HEK293 (cell line): Measurements from ENCODE around the gene PAX7.

Source experiments
- ZFP41 ChIP-seq: fragments of 450-650 bp; formaldehyde crosslinking; IDR thresholded peaks from 2 replicates; pipeline ENCODE4 v1.5.1; 2016; ENCODE audit warnings: missing biosample characterization, missing genetic modification characterization, borderline replicate concordance
- ZNF677 ChIP-seq: fragments of 450-650 bp; IDR thresholded peaks from 2 replicates; pipeline ENCODE4 v1.5.0; 2018; ENCODE audit warnings: missing biosample characterization, mild to moderate bottlenecking, missing genetic modification characterization, moderate library complexity
- ZNF707 ChIP-seq: fragments of 450-650 bp; formaldehyde crosslinking; IDR thresholded peaks from 2 replicates; pipeline ENCODE4 v1.5.1; 2016; ENCODE audit warnings: missing biosample characterization, missing genetic modification characterization
- ZNF76 ChIP-seq: fragments of 450-650 bp; formaldehyde crosslinking; IDR thresholded peaks from 2 replicates; pipeline ENCODE4; 2016; ENCODE audit warnings: low read depth, missing biosample characterization, missing genetic modification characterization, borderline replicate concordance
- ZNF777 ChIP-seq: fragments of 450-650 bp; formaldehyde crosslinking; IDR thresholded peaks from 2 replicates; pipeline ENCODE4 v1.5.1; 2017; ENCODE audit warnings: missing biosample characterization, missing genetic modification characterization, borderline replicate concordance
- TF ChIP-seq, protein P1 (sequence below): fragments of 450-650 bp; formaldehyde crosslinking; optimal IDR thresholded peaks from 2 replicates; pipeline ENCODE3; 2016; ENCODE audit warnings: missing biosample characterization, mild to moderate bottlenecking, missing genetic modification characterization
- TF ChIP-seq, protein P2 (sequence below): fragments of 450-650 bp; formaldehyde crosslinking; IDR thresholded peaks from 2 replicates; pipeline ENCODE4 v1.5.1; 2016; ENCODE audit warnings: missing biosample characterization, missing genetic modification characterization
- TF ChIP-seq, protein P3 (sequence below): fragments of 450-650 bp; formaldehyde crosslinking; IDR thresholded peaks from 2 replicates; pipeline ENCODE4 v1.5.1; 2017; ENCODE audit warnings: missing biosample characterization, missing genetic modification characterization
- TF ChIP-seq, protein P4 (sequence below): sonication (generic); formaldehyde crosslinking; IDR thresholded peaks from 2 replicates; pipeline ENCODE4 v1.8.1; 2022; ENCODE audit warnings: mild to moderate bottlenecking, moderate library complexity, missing genetic modification reagents

DNA sequence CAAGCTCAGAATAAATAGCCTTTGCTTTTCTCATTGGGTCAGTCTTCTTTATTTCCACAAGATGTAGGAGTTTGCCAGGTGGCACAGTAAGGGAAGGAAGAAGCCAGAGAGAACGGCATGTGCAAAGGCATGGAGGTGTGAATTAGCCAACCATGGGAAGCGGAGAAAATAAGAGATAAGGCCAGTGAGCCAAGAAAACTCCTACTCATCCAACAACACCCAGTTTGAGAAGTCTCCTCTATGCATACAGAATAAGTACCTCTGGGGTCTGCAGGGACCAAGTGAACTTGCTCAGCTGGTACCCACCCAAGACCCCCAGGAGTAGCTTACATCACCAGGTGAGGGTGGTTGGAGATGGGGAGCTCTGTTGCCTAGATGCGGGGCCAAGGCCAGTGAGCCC lies 162.1 kb downstream of the PAX7 start:
- TF ChIP-seq ZNF777 (tag by site-specific recombination): no peak
- TF ChIP-seq ZFP41 (tag by site-specific recombination): no peak
- TF ChIP-seq, protein P1, sequence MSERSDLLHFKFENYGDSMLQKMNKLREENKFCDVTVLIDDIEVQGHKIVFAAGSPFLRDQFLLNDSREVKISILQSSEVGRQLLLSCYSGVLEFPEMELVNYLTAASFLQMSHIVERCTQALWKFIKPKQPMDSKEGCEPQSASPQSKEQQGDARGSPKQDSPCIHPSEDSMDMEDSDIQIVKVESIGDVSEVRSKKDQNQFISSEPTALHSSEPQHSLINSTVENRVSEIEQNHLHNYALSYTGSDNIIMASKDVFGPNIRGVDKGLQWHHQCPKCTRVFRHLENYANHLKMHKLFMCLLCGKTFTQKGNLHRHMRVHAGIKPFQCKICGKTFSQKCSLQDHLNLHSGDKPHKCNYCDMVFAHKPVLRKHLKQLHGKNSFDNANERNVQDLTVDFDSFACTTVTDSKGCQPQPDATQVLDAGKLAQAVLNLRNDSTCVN (tag by site-specific recombination): no peak
- no peak for TF ChIP-seq ZNF707 (tag by site-specific recombination)
- TF ChIP-seq, protein P2, sequence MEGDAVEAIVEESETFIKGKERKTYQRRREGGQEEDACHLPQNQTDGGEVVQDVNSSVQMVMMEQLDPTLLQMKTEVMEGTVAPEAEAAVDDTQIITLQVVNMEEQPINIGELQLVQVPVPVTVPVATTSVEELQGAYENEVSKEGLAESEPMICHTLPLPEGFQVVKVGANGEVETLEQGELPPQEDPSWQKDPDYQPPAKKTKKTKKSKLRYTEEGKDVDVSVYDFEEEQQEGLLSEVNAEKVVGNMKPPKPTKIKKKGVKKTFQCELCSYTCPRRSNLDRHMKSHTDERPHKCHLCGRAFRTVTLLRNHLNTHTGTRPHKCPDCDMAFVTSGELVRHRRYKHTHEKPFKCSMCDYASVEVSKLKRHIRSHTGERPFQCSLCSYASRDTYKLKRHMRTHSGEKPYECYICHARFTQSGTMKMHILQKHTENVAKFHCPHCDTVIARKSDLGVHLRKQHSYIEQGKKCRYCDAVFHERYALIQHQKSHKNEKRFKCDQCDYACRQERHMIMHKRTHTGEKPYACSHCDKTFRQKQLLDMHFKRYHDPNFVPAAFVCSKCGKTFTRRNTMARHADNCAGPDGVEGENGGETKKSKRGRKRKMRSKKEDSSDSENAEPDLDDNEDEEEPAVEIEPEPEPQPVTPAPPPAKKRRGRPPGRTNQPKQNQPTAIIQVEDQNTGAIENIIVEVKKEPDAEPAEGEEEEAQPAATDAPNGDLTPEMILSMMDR (tag by site-specific recombination): no peak
- TF ChIP-seq, protein P3, sequence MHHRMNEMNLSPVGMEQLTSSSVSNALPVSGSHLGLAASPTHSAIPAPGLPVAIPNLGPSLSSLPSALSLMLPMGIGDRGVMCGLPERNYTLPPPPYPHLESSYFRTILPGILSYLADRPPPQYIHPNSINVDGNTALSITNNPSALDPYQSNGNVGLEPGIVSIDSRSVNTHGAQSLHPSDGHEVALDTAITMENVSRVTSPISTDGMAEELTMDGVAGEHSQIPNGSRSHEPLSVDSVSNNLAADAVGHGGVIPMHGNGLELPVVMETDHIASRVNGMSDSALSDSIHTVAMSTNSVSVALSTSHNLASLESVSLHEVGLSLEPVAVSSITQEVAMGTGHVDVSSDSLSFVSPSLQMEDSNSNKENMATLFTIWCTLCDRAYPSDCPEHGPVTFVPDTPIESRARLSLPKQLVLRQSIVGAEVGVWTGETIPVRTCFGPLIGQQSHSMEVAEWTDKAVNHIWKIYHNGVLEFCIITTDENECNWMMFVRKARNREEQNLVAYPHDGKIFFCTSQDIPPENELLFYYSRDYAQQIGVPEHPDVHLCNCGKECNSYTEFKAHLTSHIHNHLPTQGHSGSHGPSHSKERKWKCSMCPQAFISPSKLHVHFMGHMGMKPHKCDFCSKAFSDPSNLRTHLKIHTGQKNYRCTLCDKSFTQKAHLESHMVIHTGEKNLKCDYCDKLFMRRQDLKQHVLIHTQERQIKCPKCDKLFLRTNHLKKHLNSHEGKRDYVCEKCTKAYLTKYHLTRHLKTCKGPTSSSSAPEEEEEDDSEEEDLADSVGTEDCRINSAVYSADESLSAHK (tag by site-specific recombination): no peak
- TF ChIP-seq, protein P4, sequence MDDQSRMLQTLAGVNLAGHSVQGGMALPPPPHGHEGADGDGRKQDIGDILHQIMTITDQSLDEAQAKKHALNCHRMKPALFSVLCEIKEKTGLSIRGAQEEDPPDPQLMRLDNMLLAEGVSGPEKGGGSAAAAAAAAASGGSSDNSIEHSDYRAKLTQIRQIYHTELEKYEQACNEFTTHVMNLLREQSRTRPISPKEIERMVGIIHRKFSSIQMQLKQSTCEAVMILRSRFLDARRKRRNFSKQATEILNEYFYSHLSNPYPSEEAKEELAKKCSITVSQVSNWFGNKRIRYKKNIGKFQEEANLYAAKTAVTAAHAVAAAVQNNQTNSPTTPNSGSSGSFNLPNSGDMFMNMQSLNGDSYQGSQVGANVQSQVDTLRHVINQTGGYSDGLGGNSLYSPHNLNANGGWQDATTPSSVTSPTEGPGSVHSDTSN (CRISPR knock-in tag): no peak
- no peak for TF ChIP-seq ZNF677 (tag by site-specific recombination)
- no peak for TF ChIP-seq ZNF76
